ENCODE results near the gene ZNF860. TPM values are rescaled to one million over a fixed set of nuclear protein-coding genes. Genes with fewer than 3 reads are reported as not detected.
"Not testable (repeated sequence)": the region's sequence is repeated elsewhere in the genome, so short reads cannot be mapped to it uniquely, and the experiment has no call there.

ZNF860 gene
- total RNA-seq, 1 donor from 2014 or later, result 0.29 TPM

DNA sequence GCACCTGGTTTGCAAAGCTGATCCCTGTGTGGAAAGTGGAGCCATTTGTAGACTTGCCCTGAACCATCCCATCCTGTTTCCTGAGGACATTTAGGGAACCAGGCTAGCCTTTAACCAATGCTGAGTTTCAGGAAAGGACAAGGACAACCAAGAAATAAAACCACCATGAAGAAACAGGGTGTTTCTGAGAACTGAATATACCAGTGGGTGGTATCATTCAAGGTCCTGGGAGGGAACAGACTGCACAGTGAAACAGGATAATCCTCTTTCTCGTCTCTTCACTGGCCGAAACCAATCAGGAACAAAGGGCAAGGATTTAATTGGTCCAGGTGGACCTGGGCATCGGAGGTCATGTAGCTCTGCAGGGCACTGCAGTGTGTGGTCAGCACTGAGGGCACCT is 21.8 kb downstream of the ZNF860 start:
- DNase-seq (ENCODE audit: low read depth), result no peak
- H3K4me3 ChIP-seq (ENCODE audit: low read depth, low read length), result no peak overlapping the region
- no peak for TF ChIP-seq CTCF (conservative IDR thresholded peaks at IDR 0.05; ENCODE audit: low read depth, low read length)

DNA sequence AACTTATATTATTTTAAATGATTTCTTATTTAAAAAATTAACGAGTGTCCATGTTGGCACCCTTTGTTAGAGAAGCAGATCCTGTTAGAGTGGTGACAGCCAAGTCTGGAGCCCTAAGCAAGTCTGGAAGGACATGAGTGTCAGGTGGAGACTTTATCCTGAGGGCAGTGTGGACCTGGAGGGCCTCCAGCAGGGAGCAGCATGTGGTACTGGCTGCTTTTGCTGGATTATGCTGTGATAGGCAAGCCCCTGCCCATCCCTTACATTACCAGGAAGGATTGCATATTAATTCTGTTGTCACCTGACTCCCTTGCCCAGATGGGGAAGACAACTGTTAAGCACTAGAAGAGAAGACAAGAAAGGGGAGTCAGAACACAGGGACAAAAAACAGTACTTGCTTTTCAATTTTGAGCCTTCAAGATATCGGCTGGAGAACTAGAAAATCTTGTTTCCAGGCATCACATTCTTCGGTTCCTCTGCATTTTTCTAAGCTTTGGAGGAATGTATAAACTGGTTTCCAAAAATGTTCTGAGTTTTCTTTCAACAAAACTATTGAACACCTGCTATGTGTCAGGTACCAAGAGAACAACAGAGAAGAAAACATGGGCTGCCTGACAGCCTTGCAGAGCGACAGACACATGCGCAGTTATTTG is 22.7 kb downstream of the ZNF860 start:
- DNase-seq (ENCODE audit: low read depth), result no peak
- peak; percentile 14 for TF ChIP-seq CTCF (conservative IDR thresholded peaks at IDR 0.05; ENCODE audit: low read depth, low read length)

GRCh38 chr3:32009101-32009500 is 27.6 kb downstream of the ZNF860 start:
- no peak overlapping the region for H3K4me3 ChIP-seq (ENCODE audit: low read depth, low read length)
- no peak for TF ChIP-seq CTCF (conservative IDR thresholded peaks at IDR 0.05; ENCODE audit: low read depth, low read length)
- DNase-seq (ENCODE audit: low read depth), result peak; percentile 6

More for the DNA sequence above, 22.7 kb downstream of the ZNF860 start:
- H3K4me3 ChIP-seq (ENCODE audit: low read depth, low read length), result no peak overlapping the region

GRCh38 chr3:32009957-32010356 is 28.4 kb downstream of the ZNF860 start:
- no peak overlapping the region for H3K4me3 ChIP-seq (ENCODE audit: low read depth, low read length)
- no peak for TF ChIP-seq CTCF (conservative IDR thresholded peaks at IDR 0.05; ENCODE audit: low read depth, low read length)
- DNase-seq (ENCODE audit: low read depth), result no peak

- not testable (repeated sequence) for H3K4me3 ChIP-seq (ENCODE audit: low read depth, low read length); DNase-seq (ENCODE audit: low read depth)
Observed at GRCh38 chr3:32010699-32011098, 29.1 kb downstream of the ZNF860 start.

DNA sequence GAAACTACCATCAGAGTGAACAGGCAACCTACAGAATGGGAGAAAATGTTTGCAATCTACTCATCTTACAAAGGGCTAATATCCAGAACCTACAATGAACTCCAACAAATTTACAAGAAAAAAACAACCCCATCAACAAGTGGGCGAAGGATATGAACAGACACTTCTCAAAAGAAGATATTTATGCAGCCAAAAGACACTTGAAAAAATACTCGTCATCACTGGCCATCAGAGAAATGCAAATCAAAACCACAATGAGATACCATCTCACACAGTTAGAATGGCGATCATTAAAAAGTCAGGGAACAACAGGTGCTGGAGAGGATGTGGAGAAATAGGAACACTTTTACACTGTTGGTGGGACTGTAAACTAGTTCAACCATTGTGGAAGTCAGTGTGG is 34.1 kb downstream of the ZNF860 start:
- not testable (repeated sequence) for DNase-seq (ENCODE audit: low read depth); H3K4me3 ChIP-seq (ENCODE audit: low read depth, low read length)

DNA sequence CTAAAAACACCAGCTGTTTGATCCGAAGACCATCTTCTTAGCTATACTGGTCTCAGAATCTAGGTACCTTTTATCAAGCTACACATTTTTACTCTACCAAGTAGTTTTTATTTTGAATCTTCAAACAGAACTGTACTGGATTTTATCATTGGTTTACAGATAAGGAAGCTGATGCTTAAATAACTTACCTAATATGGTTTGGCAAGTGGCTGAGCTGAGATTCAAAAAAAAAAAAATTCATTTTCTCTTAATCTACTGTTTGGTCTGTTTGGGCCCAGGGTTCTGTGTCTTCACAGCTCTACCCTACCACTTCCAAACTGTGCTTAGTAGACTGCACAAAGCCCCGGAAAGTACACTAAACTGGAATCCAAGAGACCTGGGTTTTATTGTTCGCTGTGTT is 35.7 kb downstream of the ZNF860 start:
- H3K4me3 ChIP-seq (ENCODE audit: low read depth, low read length), result no peak overlapping the region
- DNase-seq (ENCODE audit: low read depth), result no peak
- TF ChIP-seq CTCF (conservative IDR thresholded peaks at IDR 0.05; ENCODE audit: low read depth, low read length), result no peak

DNA sequence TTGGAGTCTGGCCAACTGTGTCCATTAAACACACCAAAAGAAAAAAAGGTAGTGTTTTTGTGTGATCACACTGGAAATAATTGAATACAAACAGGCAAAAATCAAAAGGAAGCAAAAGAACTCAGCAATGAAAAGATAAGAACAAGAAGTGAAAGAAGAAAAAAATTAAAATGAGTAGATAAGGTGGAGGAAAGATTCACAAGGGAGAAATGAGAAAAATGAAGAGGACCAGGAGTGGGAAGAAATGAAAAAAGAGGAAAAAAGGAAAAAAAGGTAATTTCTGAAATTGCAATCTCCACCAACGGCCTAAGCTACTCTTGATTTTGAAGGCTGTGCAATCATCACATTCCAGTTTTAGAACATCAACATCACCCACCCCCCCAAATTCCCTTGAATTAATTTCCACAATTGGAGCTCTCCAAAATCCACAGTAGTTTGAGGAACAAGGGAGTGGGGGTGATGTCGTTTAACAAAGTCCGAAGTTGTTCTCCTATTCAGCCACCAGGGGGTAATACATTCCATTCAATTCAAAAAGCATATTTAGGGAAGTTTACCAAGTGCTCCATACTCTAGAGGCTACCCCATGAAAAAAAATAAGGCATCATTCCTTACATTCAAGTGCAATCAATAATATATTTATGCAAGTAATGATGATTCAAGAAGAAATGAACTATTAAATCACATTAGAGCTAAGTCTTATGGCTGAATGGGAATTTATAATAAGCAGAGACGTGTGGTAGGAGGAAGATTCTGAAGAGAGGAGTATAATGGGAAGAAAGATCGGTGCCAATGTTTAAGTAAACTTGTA is 37.4 kb downstream of the ZNF860 start:
- no peak overlapping the region for H3K4me3 ChIP-seq (ENCODE audit: low read depth, low read length)
- peak; percentile 75 for TF ChIP-seq CTCF (conservative IDR thresholded peaks at IDR 0.05; ENCODE audit: low read depth, low read length)
- no peak for DNase-seq (ENCODE audit: low read depth)
